Measurements from ENCODE around the gene GRID2.

- TF ChIP-seq POLR2A (IDR thresholded peaks at IDR 0.05) (no peak), CTCF (IDR thresholded peaks at IDR 0.05) (no peak)
These were observed 799.3 kb downstream of the GRID2 start for GRCh38 chr4:93103042-93103441.
